Duodenal mucosa (tissue), 2 donors: ENCODE measurements around the gene RNF224.
A peak's percentile ranks its signal among the peaks of the same experiment; 100 is the strongest.
"Not testable (repeated sequence)": the region's sequence is repeated elsewhere in the genome, so short reads cannot be mapped to it uniquely, and the experiment has no call there.

Source experiments
- H3K27ac ChIP-seq: one replicate; pipeline ENCODE4 v1.7.0; 2013; ENCODE audit warnings: low read depth, low read length
- H3K27me3 ChIP-seq, 2 donors: one replicate each; pipeline ENCODE4 v1.7.0; 2013; ENCODE audit warnings: low read length in 2 of 2, control low read depth in 1 of 2; ENCODE audit not compliant: insufficient read depth in 2 of 2, control insufficient read depth in 1 of 2
- H3K36me3 ChIP-seq, 2 donors: one replicate each; pipeline ENCODE4 v1.7.0; 2013; ENCODE audit warnings: low read length in 2 of 2, control low read depth in 1 of 2; ENCODE audit not compliant: insufficient read depth in 2 of 2, control insufficient read depth in 1 of 2
- H3K4me1 ChIP-seq, 2 donors: one replicate each; pipeline ENCODE4 v1.7.0; 2013; ENCODE audit warnings: low read length in 2 of 2, control low read depth in 1 of 2; ENCODE audit not compliant: insufficient read depth in 2 of 2, control insufficient read depth in 1 of 2
- H3K4me3 ChIP-seq, 2 donors: one replicate each; pipeline ENCODE4 v1.7.0; 2013; ENCODE audit warnings: low read length in 2 of 2, low read depth in 1 of 2
- H3K9ac ChIP-seq, 2 donors: one replicate each; pipeline ENCODE4 v1.7.0; 2013; ENCODE audit warnings: low read length in 2 of 2, low read depth in 1 of 2
- H3K9me3 ChIP-seq, 2 donors: one replicate each; pipeline ENCODE4 v1.7.0; 2013; ENCODE audit warnings: low read length in 2 of 2, control low read depth in 1 of 2; ENCODE audit not compliant: control insufficient read depth in 1 of 2

The RNF224 gene

DNA sequence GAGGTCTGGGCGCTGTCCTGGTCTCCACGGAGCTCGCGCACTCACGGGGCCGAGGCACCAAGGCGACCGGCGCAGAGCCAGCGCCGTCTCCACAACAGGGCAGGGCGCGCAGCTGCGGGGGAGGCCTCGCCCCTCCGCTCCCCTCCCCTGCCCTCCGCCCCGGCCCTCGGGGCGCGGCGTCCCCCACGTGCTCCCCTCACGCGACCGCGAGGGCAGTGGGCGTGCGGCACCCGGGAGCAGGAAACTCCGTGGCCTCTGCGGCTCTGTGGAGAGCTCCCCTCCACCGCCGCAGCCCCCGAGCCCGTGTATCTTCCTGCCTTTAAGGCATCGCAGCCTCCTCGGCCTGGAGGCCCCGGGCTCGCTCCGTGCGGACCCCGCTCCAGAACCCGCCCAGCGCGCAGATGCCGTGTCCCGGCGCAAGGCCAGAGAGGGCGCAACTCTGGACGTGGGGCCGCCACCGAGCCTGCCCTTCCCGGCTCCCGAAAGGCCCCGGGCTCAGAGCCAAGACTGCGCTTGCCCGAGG lies 13.1 kb downstream of the RNF224 start:
- Histone ChIP-seq H3K9ac (peak overlapping the region; percentile 53 to 77), H3K4me1 (peaks cover 52 to 60% of the 10 kb centered on the region in 2 donors), H3K36me3 (peaks cover 3 to 21% of the 10 kb centered on the region in 2 donors), H3K9me3 (no peaks in the 10 kb centered on the region), H3K27me3 (no peaks in the 10 kb centered on the region), H3K4me3 (peak overlapping the region; percentile 63 to 72), H3K27ac (peak overlapping the region; percentile 97)

DNA sequence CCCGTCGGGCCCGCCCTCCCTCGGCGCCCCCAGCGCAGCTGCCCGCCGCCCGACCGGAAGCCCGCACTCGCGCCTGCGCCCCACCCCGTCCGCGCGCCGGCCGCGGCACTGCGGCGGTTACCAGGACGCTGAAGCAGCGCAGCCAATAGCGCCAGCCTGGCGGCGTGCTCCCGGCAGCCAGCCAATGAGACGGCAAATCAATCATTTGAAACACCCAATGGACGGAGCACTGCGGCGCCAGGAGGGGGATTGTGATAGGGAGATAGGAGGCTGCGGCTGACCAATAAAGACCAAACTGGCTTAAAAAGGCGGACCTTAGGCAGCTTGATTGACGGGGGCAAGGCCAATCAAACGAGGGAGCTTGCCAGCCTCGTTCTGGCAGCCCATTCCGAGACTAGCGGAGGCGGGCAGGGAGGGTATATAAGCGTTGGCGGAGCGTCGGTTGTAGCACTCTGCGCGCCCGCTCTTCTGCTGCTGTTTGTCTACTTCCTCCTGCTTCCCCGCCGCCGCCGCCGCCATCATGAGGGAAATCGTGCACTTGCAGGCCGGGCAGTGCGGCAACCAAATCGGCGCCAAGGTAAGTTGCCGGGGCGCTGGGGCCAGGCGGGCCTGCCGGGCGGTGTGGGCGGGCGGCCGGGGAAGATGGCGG lies 13.7 kb downstream of the RNF224 start, which contains the start of gene TUBB4B:
Gene TUBB4B, plus strand, starts transcription at position 447 of the 649 bp plus-strand sequence. Its CDS starts 74 bp downstream, at position 521.
- Histone ChIP-seq H3K36me3 (peaks cover 3 to 21% of the 10 kb centered on the region in 2 donors), H3K9me3 (no peaks in the 10 kb centered on the region), H3K27me3 (no peaks in the 10 kb centered on the region), H3K4me1 (peaks cover 50 to 55% of the 10 kb centered on the region in 2 donors), H3K27ac (peak within 1 kb of the TSS; percentile 97), H3K4me3 (peak within 1 kb of the TSS; percentile 72 to 87), H3K9ac (peak within 1 kb of the TSS; percentile 65 to 85)

DNA sequence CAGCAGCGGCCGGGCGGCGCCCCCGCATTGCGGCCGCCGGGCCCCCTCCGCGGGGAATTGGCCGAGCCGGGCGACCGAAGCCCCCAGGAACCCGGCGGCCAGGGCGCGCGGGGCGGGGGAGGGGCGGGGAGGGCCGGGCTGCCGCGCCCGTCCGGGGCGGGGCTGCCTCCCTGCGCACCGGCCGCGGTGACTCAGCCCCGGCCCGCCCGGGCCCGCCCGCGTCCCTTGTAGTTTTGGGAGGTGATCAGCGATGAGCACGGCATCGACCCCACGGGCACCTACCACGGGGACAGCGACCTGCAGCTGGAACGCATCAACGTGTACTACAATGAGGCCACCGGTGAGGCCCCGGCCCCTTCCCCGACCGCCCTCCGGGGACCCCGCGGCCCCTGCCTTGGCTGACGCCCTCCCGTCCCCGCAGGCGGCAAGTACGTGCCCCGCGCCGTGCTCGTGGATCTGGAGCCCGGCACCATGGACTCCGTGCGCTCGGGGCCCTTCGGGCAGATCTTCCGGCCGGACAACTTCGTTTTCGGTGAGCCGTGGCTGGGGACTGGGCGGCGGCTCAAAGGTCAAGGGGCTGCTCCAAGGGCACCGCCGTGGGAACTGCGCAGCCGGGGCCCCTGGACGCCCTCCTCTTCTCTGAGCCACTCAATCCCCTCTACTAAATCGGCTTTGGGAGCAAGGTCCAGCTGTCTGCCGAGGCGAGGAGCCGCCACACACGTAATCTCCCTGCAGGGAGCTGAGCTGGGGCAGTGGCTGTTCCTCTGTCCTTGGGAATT lies 14.4 kb downstream of the RNF224 start:
- peaks cover 3 to 21% of the 10 kb centered on the region in 2 donors for H3K36me3 ChIP-seq
- peak overlapping the region; percentile 65 to 85 for H3K9ac ChIP-seq
- H3K27ac ChIP-seq: peak overlapping the region; percentile 95
- H3K9me3 ChIP-seq: no peaks in the 10 kb centered on the region
- no peaks in the 10 kb centered on the region for H3K27me3 ChIP-seq
- peaks cover 45 to 49% of the 10 kb centered on the region in 2 donors for H3K4me1 ChIP-seq
- H3K4me3 ChIP-seq: peak overlapping the region; percentile 72 to 87

DNA sequence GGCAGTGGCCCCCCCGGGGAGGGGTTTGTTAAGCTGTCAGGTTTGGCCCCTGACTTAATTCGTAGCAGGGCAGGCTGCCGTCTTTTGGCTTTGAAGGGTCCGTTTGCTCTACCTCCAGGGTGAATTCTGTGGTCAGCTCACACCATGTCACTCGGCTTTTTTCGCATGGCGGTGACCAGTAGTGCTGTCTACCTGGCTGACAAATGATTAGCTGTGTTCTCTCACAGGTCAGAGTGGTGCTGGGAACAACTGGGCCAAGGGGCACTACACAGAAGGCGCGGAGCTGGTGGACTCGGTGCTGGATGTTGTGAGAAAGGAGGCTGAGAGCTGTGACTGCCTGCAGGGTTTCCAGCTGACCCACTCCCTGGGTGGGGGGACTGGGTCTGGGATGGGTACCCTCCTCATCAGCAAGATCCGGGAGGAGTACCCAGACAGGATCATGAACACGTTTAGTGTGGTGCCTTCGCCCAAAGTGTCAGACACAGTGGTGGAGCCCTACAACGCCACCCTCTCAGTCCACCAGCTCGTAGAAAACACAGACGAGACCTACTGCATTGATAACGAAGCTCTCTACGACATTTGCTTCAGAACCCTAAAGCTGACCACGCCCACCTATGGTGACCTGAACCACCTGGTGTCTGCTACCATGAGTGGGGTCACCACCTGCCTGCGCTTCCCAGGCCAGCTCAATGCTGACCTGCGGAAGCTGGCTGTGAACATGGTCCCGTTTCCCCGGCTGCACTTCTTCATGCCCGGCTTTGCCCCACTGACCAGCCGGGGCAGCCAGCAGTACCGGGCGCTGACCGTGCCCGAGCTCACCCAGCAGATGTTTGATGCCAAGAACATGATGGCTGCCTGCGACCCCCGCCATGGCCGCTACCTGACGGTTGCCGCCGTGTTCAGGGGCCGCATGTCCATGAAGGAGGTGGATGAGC lies 15.2 kb downstream of the RNF224 start:
- Histone ChIP-seq H3K4me3 (peak overlapping the region; percentile 72 to 87), H3K27ac (peak overlapping the region; percentile 95), H3K27me3 (no peaks in the 10 kb centered on the region), H3K9me3 (no peaks in the 10 kb centered on the region), H3K4me1 (peaks cover 36 to 41% of the 10 kb centered on the region in 2 donors), H3K9ac (peak overlapping the region; percentile 65 to 85), H3K36me3 (peaks cover 3 to 21% of the 10 kb centered on the region in 2 donors)

DNA sequence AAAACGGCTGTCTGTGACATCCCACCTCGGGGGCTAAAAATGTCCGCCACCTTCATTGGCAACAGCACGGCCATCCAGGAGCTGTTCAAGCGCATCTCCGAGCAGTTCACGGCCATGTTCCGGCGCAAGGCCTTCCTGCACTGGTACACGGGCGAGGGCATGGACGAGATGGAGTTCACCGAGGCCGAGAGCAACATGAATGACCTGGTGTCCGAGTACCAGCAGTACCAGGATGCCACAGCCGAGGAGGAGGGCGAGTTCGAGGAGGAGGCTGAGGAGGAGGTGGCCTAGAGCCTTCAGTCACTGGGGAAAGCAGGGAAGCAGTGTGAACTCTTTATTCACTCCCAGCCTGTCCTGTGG lies 15.9 kb downstream of the RNF224 start:
- H3K4me3 ChIP-seq: peak overlapping the region; percentile 31 to 72
- H3K27me3 ChIP-seq, H3K27ac ChIP-seq, H3K9me3 ChIP-seq: not testable (repeated sequence)
- H3K9ac ChIP-seq: peak overlapping the region in 1 of 2 donors; percentile 85
- peaks cover 3 to 21% of the 10 kb centered on the region in 2 donors for H3K36me3 ChIP-seq
- peaks cover 29 to 34% of the 10 kb centered on the region in 2 donors for H3K4me1 ChIP-seq

DNA sequence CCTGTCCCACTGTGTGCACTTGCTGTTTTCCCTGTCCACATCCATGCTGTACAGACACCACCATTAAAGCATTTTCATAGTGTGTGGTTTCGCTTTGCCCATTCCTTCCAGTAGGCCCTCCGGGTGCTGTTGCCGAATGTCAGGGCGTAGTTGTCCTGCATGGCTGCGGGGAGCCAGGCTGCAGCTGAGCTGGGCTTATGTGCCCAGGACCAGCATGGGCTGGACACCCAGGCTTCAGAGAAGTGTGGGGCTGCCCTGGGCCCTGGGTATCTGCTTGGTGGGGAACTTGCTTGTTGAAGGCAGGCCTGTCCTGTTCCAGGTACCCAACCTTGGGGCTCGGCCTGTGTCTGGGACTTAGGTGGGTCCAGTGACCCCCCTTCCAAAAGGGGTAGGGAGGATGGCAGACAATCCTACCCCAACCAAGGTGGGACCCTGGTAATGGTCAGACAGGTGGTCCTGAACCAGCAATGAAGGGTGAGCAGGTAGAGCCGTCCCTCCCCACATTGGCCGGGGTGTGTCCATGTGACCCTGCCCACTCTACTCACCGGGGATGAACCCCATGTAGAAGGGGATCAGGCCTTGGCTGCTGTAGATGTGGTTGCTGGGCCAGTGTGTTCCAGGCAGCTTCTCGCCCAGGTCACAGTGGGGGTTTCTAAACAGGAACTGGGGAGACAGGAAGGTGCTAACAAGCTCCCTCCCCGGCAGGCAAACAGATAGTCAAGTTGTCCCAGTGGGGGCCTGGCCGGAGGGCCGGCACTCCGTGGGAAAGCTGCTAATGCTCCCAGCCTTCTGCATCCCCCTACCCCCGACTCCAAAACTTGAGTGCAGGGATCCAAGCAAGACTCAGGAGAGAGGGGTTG lies 16.6 kb downstream of the RNF224 start:
- H3K27ac ChIP-seq: no peak overlapping the region
- H3K4me1 ChIP-seq: peaks cover 23 to 28% of the 10 kb centered on the region in 2 donors
- no peaks in the 10 kb centered on the region for H3K9me3 ChIP-seq
- peaks cover 3 to 21% of the 10 kb centered on the region in 2 donors for H3K36me3 ChIP-seq
- no peaks in the 10 kb centered on the region for H3K27me3 ChIP-seq
- peak overlapping the region; percentile 31 to 72 for H3K4me3 ChIP-seq
- no peak overlapping the region for H3K9ac ChIP-seq

DNA sequence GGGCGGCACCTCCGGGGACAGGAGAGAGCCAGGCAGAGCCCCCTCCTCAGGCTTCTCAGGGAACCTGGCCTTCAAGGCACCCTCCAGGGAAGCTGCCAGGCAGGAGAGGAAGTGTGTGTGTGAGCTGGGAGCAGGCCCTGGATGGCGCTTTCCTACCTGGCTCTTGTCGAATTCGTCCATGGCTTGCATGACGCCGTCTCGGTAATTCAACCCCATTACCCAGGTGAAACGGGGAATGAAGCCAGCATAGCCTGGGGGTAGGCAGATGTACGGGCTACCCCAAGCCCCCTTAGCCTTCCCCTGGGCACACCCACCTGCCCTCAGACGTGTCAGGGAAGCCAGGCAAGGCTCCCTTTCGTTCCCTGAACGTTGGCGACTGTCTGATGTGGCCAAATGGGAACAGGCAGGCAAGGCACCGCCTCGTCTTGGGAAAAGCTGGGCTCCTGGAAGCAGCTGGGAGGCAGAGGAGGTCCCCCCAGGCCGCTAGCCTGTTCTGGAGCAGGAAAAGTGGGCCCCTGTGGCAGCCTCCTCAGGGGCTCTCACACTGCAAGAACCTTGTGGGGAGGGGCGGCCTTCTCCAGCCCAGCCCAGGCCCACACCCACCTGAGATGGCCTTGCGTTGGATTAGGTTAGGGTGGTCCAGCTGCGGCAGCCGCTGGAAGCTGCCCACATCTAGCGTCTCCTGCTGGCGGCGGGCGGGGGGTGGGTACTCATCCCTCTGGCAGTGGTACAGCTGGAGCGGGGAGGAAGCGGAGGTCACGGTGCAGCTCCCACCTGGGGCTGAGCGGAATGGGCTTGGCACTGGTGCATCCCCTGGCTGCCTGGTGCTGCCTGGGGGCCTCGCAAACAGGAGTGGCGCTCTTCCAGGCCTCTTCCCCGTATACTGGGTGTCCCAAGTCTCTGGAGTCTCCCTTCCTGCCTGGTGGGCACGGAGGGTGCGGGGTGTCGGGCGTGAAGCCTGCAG lies 17.5 kb downstream of the RNF224 start:
- H3K27me3 ChIP-seq: no peaks in the 10 kb centered on the region
- no peak overlapping the region for H3K9ac ChIP-seq
- H3K36me3 ChIP-seq: peaks cover 3 to 21% of the 10 kb centered on the region in 2 donors
- no peak overlapping the region for H3K27ac ChIP-seq
- H3K9me3 ChIP-seq: no peaks in the 10 kb centered on the region
- no peak overlapping the region for H3K4me3 ChIP-seq
- peaks cover 20 to 24% of the 10 kb centered on the region in 2 donors for H3K4me1 ChIP-seq

DNA sequence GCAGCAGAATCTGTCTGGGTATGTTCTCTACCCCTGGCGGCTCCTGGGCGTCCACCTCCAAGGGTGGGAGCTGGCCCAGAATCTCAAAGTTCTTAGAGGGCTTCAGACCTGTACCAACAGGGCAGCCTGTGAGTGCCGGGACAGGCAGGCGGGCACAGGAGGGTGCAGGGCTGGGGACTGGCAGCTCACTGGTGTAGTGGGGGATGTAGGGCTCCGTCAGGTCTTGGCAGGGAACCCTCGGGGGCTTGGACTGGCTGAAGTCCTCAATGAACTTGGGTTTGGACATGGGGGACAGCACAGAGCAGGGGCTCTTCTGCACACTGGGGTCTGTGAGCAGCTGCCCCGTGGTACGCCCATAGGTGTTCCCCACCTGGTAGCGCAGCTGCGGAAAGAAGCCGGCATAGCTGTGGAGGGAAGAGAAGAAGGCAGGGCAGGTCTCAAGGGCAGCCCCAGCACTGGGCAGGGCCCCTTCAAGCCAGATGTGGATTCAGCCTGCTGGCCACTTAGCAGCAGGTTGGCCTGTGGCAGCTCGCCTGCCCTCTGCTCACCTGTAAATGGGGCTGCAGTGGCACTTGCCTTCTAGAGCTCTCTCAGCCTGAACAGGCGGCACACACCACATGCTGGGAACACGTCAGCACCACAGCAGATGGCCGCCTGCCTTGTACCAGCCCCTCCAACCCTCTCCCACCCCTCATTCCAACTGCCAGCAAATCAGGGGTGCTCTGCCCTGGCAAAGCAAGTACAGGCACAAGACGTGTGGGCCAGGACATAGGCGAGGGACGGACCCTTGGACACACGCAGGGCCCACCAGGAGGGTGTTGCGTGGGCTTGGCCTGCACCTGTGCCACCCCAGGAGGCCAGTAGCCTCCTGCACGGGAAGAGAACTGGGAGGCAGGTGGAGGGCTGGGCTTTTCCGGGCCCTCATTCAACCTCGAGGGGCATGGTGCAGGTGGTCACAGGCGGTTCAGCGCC lies 18.4 kb downstream of the RNF224 start:
- H3K27ac ChIP-seq: no peak overlapping the region
- no peaks in the 10 kb centered on the region for H3K27me3 ChIP-seq
- H3K4me3 ChIP-seq: no peak overlapping the region
- no peaks in the 10 kb centered on the region for H3K9me3 ChIP-seq
- H3K36me3 ChIP-seq: peaks cover 3 to 21% of the 10 kb centered on the region in 2 donors
- peaks cover 20 to 24% of the 10 kb centered on the region in 2 donors for H3K4me1 ChIP-seq
- no peak overlapping the region for H3K9ac ChIP-seq
